COLO668 (cell line): ENCODE results near the gene COL20A1.

Source experiments
- DNase-seq: peaks from one replicate; lab custom pipeline; 2025; ENCODE audit not compliant: unreplicated experiment; lab: John Stamatoyannopoulos, UW

Gene COL20A1

DNA sequence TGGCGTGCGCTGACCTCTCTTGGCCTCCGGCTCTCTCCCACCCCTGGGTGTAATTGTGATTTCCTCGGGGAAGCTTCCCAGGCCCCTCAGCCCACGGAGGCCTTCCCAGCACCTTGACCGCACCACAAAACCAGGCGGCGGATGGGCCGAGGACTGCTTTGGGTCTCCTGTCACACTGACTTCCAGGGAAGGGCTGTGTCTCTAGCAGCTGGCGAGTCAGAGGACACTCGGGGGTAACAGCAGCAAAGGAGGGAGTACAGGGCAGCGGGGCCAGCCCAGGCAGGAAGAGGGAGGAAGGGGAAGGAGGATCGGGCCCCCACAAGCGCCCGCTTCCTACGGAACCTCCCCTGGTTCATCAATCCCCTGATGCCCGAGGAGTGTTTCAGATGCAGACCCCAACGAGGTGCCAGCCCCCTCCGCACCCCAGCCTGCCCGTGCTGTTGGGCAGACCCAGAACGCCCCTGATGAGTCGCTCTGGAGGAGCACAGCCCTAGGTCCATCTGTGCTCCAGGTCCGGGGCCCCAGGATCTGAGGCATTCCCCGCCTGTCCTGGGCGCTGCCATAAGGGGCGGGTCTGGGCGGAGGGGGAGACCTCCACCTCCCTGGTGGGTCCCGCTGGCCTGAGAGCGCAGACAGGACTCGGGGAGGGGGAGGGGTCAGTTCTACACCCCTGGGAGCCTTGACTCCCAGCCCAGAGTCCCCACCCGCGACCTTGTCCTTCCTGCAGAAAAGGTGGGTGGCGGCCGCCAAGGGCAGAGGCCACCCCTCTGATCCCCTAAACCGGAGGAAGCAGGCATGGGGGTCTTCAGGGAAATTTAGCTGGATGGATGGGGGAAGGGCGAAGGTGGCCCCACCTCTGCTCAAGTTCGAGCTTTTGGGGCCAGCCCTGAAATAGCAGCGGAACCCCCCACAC lies 67.2 kb downstream of the COL20A1 start:
- no peak for DNase-seq

DNA sequence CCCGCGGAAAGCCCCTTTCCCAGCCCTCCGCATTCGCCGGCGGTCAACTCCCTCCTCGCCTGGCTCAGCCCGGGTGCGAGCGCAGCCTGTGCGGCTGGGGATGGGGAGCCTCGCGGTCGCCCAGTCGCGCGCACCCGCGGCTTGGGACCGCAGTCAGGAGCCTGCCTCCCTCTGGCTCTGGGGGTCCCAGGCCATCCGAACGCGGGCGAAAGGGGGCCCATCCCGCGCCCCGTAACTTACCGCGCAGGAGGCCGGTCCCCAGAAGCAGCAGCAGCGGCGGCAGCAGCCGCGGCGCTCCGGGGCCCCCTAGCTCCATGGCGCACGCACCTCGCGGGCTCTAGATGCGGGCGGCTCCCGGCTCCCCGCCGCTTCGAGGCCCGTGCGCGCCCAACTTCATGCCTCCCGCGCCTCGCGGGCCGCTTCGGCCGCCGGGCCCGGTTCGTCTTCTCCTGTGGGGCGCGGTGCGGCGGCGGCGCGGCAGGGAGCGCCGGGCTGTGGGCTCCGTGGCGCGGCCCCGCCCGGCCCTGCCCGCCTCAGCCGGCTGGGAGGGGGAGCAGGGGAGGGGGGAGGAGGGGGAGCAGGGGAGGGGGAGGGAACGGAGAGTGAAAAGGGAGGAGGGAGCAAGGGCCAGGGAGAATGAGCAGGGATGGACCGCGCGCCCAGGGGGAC lies 68.0 kb downstream of the COL20A1 start, which contains the start of gene CHRNA4:
TSS of gene CHRNA4 (minus strand) at position 500 of the 669 bp plus-strand sequence. CDS start at position 316, 184 bp downstream.
- peak; percentile 27 for DNase-seq

DNA sequence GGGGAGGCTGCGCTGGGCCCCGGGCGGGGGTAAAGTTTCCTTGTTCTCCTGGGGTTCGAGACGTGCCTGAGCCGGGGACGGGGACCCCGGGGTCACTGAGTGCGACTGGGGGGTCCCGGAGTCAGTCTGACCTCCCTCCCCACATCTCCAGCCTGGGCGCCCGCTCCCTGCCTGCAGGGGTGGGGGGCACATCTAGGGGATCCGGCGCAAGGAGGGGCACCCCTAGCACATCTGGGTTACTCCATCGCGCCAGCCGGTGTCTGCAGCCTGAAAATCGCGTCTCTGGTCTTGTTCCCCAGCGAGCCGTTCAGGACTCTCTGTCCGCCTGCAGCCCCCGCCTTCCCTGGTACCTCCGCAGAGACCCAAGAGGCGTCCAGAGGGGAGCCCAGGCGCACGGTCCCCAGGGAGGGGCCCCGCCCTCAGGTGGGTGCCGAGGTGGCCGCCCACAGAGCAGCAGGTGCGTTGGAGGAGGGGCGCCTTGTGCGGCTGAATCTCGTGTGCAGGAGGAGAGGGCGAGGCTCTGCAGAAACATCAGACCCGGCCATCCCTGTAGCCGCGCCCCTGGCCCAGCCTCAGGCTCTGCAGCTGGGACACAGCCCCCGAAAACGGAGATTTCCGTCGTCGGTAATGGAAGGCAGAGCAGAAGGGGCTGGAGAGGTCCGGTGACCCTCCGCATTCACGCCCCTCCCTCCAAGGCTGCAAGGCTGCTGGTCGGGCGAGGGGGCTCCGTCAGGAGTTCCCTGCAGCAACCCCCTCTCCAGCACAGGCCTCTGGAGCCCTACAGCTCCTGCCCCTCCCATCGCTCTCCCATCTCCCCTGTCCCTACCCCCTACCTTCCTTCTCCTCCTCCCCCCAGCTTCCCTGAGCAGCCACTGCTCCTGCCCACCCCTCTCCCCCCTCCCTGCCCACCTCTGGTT lies 68.8 kb downstream of the COL20A1 start:
- peak; percentile 66 for DNase-seq

DNA sequence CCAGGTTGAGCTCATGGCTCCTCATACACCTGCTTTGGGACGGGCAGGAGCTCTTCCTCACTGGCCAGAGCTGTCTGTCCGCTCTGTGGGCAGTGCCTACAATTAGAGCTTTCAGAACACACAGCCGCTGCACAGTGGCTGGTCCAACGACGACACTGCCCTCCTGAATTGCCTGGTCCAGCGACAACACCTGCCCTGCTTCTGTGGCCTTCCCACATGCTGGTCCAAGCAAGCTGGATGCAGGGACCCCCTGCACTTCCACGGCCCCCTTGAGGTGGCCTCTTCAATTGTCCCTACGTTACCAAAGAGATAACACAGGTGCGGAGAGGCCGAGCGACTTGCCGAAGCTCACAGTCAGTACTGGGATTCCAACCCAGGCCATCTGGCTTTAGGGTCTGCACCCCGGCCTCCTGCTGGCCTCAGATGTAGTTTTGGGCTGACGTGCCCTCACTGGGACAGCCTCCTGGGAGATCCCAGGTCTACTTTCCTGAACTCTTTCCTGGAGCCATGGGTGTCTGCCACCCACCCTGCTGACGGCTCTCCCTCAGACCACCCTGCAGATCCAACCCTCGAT lies 69.5 kb downstream of the COL20A1 start:
- DNase-seq = no peak

DNA sequence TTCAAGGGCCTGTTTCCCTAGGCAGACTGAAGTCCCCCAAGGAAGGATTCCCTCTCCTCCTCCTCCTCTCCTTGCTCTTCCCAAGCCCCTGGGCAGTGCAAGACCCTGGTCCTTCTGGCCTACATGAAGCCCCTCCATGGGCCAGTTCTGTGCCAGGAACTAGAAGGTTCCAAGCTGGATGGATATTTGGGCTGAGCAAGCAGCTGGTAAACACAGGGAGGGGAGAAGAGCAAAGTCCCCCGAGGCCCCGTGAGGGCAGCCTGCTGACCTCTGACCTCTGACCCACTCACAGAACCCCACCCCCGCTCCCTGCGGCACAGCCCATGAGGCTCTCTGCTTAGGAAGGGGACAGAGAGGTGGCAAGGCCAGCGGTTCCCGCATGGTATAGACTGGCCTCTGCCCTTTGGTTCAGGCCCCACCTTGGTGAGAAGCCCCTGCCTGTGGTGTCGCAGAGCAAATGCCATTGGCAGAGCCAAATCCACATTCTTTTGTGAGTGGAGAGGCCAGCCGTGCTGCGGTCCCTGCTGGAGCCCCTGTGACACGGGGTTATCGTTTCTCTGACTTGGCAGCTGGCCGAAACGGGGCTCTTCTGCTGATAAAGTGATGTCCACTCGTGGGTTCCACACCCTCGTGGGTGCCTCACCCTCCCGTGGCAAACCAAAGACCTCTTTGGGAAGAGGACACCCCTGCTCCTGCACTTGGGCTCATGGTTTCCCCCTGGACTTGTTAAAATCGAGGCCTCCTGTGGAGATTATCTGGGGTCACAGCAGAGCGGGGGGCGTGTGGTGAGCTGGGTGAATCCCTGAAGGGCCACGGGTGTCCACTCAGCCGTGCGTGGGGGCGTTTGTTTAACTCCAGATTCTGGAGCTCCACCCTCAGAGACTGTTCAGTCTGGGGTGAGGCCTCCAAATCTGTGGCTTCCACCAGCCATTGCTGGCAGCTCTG lies 70.3 kb downstream of the COL20A1 start:
- DNase-seq = no peak

DNA sequence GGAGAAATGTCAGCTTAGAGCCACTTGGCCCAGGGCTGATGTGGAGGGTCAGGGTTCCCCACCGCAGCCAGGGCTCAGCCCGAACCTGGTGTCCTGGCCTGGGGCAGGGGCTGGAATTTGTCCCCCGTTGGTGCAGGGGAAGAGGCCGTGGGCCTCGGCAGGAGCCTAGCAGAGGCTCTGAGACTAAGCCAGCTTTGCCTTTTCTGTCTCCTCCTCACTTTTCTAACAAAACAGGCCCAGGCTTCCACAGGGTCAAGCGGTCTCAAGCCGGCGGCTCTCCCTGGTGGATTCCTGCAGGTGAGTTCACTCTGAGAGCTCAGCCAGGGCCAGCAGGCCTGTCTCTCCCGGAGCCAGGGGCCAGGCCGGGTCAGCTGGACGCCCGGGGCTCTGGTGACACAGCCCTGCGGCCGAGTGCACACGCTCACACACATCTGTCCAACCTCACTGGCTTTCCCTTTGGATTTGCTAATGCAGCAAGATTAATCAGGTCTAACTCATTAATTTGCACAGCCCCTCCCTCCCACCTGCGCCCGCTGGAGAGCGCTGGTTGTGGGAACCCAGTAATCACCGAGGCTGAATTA lies 71.1 kb downstream of the COL20A1 start:
- no peak for DNase-seq

DNA sequence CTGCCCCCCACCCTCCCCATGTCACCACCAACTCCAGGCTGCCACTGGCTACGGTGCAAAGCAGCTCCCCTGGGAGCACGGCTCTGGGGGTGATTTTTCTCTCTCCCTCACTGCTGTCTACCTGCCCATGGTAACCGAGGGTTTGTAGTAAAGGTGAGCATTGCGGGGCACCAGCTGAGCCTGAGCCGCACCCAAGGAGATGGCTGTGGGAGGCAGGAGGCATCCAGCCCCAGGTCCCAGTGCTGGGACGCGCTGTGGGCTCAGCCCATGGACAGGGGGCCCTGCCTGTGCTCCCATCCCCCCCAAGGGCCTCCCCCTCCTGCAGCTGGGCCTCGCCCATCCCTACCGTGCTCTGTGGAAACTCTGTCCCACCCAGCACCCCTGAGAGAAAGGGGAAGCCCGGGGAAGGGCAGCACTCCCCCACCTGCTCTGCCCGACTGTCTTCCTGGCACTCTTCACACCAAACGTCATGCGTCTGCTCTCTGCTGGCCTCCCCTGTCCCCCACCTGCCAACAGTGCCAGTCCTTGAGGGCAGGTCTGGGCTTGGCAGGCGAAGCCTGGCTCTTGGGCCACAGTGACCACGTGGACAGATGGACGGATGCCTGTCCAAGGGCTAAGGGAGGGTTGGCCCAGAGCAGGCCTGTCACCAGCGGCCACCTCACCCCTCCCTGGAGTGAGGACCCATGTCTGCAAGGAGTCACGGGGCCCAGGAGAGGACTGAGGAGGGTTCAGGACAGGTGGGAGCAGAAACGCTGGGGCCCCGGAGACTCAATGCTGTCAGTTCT lies 72.0 kb downstream of the COL20A1 start:
- no peak for DNase-seq

DNA sequence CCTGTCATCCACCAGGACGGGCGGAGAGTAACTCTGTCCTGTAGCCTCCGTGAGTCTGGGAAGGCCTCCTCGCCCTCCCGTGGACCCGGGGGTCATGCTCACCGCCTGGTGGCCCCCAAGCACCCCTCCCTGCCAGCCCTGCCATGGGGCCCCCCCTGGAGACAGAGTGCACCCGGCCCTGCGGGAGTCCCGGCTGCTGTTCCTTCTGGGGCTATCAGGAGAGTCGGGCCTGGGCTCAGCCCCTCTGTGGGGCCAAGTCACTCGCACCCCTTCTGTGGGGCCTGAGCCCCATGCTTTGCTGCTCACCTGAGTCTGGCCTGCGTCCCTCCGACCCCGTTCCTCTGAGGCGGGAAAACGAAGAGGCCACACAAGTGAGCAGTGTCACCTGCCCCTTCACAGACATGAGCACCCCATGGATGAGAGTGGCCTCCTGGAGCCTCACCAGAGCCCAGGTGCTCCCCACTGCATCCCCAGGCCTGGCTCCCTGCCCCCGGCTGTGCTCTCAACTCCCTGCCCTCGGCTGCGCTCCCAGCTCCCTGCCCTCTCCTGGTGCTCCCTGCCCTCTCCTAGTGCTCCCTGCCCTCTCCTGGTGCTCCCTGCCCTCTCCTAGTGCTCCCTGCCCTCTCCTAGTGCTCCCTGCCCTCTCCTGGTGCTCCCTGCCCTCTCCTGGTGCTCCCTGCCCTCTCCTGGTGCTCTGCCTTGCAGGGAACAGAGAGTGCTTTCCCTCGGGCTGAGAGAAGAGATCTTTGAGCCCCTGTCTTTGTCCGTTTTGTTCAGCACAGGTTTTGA lies 72.8 kb downstream of the COL20A1 start:
- no peak for DNase-seq

DNA sequence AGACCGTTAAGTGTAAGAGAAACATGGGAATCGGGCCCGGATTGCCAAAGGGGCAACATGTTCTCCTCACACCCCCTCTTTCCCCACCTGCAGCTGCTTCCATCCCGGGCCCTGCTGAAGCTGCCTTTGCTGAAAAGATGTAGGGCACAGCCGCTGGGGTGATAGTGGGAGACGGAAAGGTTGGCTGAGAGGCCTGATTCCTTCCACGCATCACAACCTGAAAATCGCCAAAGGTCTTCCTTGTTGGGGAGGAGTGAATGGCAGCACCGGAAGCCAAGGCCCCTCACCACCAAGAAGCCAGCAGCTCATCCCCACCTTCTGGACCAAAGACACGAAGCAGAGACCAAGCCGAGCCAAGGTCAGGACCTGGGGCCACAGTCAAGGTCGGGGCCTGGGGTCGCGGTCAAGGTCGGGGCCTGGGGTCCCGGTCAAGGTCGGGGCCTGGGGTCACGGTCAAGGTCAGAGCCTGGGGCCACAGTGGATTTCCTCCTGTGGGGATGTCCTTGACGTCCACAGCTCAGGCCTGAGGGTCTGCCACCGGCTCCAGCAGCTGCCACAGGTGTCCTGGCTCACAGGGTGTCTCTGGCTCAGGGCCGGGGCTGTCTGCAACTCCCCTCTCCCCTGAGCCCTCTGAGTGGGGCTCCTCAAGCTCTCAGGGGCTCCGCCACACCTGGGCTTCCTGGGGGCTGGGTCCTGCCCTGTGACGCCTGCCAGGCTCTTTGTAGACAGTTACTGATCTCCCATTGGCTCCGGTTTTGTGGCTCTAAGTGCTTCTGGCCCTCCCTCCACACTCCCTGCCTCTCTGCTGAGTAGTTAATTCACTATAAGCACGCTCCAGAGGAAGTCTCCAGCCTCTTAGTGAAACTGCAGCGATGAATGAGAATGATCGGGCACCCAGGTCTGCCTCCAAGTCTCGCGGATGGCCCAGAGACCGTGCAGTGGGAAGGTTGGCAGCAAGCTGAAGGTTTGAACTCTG lies 73.7 kb downstream of the COL20A1 start:
- DNase-seq = no peak

DNA sequence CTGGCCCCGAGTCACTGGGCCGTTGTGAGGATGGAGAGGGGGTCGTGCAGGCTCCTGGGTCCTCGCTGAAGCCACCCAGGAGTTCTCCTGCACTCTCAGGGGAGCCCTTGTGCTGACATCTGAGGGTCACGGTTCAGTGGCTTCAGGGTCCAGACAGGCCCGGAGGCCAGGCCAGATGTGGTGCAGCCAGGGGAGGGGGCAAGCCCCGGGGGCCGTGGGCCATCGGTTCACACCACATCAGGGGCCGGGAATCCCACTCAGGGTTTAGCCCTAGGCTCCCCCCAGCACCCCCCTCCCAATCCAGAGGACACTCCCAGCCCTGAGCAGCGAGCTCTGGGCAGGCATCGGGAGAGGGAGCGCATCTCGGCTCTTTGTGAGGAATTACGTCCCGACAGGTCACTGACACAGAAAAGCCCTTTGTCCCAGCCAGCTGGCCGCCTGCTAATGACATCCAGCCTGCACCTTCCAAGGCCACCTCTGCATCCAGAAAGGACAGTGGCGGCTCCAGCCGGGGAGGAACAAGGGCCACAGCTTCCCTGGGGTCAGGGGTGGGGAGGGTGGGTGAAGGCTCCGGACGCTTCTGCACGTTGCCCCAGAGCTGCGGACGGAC lies 74.6 kb downstream of the COL20A1 start:
- no peak for DNase-seq

DNA sequence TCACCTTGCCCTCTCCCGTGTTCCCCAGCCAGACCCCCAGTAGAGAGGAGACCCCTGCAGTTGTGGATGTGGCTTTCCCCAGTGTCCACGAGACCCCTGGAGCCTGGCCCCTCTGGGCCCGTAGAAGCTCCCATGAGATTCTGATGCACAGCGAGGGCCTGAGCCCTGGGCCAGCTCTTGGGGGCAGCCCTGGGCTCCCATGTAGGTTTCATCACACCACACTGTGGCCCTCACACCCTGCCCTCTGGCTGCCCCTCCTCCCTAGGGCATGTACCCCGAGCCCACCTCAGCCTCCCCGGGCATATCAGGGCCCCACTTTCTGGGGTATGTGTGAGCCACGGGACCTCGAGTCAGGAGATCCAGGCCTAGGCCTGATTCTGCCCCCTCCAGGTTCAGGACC lies 75.2 kb downstream of the COL20A1 start:
- no peak for DNase-seq

DNA sequence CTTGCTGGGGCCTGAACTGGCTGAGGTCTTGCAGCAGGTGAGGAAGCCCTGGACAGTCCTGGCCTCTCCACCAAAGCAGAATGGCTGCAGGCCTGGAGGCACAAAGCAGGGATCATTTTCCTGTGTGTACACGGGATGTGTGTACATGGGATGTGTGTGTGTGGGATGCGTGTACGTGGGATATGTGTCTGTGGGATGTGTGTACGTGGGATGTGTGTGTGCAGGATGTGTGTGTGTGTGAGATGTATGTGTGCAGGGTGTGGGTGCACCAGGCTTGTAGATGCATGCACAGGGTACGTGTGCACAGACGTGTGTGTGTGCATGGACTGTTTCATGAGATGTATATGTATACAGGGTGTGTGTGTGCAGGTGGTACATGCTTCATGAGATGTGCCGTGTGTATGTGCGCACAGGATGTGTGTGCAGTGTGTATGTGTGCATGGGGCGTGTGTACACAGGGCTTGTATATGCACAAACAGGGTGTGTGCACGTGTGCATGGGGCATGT lies 76.1 kb downstream of the COL20A1 start:
- no peak for DNase-seq

DNA sequence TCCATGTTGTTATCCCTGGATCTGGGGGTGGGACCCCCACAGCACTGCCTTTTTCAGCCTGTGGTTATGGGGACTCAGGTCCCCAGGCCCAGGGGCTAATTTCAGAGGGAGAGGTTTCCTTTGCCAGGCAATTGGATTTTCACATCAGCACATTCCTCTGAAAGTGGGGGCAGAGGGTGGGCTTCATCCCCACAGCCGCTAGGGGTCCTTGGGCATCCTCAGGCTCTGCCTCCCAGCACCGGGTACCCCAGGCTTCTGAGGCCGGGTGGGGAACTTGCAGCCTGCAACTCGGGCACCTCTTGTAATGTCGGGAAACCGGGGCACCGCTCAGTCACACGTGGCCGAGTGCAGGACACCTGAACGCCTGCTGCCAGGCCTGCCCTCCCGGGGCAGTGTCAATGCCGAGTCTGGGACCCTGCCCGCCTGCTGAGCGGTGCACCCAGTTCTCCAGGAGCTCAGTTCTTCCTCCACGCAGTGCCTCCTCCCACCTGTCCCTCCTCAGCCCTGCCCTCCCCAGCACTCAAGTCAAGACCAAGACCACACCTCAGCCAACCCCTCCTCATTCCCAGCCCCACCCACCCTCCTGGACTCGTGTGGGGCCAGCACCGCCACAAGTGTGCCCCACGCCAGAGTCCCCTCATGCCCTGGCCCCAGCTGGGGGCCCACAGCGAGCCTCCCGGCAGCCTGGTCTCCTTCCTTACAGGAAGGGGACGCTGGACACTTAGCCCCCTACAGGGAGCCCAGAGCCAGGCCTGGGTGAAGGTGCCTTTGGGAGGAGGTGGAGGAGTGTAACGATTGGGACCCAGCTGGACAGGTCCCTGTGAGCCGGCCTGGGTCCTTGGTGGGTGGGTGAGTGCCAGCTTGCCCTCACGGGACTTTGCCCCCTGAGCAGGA lies 77.0 kb downstream of the COL20A1 start:
- no peak for DNase-seq

DNA sequence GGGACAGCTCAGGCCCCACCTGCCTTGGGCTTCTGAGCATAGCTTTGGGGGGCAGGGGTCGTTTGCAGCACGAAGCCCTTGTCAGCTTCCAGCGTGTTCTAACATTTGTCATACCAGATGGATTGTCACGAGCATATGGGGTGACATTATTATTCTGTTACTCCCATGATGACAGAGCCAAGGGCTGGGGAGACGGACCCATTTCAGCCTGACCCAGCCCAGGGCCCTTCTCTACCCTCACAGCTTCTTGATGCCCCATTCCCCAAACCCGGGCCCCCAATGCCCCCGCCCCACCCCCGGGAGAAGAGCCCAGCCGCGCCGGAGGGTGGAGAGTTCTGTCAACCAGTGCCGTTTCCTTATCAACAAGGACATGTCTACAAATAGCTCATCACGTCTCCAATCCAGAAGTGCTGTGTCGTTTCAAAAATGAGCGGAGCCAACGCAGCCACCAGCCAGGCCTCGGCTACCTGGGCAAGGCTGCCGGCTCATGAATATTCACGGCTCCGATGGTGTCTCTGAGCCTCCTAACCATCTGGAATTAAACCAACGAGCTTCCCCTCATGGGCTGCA lies 77.7 kb downstream of the COL20A1 start:
- no peak for DNase-seq
